CD4-positive, alpha-beta T cell treated with Interleukin-21 for 1 hour (primary cell): Measurements from ENCODE around the gene ARHGEF11.
"Not testable (repeated sequence)": the region's sequence is repeated elsewhere in the genome, so short reads cannot be mapped to it uniquely, and the experiment has no call there.

ENCODE experiments used
- DNase-seq: peaks from one replicate; pipeline ENCODE4 v3.0.0-alpha.2; 2020

Gene ARHGEF11

DNA sequence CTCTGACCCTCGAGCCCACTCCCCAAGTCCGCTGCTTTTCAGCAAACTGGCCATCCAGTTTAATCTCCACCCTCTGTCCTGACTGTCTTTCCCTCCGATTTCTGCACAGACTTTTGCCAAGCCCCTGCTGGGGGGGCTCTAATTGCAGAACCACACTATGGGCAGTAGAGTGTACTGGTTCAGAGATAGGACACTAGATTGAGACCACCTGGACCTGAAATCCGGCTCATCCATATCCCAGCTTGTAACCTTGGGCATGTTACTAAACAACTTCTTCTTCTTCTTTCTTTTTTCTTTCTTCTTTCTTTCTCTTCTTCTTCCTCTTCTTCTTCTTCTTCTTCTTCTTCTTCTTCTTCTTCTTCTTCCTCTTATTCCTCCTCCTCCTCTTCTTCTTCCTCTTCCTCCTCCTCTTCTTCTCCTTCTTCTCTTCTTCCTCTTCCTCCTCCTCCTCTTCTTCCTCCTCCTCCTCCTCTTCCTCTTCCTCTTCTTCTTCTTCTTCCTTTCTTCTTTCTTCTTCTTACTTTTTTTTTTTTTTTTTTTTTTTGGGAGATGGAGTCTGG is 117.4 kb downstream of the ARHGEF11 start:
- DNase-seq = no peak

DNA sequence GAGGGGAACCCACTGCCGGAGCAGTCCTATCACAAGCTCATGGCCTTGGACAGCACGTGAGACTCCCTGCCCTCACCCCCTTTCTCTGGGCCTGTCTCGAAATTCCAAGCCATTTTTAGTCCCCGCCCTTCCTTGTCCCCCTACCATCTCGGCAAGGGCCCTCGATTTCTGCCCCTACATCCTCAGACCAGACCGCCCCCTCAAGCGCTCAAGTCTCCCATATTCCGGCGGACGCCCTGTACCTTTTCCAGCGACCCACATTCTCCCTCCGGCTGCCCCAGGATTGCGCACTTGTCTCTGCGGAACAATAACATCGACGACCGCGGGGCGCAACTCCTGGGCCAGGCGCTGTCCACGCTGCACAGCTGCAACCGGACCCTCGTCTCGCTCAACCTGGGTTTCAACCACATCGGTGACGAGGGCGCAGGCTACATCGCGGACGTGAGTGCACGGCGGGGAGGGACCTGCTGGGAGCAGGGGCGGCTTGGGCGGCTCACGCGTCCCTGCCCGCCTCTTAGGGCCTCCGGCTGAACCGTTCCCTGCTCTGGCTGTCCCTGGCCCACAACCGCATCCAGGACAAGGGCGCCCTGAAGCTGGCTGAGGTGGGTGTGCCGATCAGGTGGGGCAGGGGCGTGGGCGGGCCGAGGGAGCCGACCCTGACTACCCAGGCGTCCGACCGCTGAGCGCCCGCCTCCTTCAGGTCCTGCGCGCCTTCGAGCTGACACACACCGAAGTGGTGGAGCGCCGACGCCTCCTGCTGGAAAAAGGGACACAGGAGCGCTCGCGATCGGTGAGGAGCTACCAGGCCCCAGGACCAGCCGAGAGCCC is 118.1 kb downstream of the ARHGEF11 start:
- DNase-seq = peak; percentile 58

DNA sequence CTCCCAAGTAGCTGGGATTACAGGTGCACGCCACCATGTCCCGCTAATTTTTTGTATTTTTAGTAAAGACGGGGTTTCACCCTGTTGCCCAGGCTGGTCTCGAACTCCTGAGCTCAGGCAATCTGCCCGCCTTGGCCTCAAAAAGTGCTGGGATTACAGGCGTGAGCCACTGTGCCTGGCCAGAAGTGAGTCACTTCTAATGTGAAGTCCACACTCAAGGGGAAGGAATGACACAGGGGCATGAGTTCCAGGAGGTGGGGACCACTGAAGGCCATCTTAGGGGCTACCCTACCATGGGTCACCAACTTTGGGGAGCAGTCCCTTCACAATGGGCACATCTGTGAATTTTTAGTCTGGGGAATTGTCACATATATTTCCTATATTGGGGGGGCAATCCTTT is 118.8 kb downstream of the ARHGEF11 start:
- DNase-seq = not testable (repeated sequence)

DNA sequence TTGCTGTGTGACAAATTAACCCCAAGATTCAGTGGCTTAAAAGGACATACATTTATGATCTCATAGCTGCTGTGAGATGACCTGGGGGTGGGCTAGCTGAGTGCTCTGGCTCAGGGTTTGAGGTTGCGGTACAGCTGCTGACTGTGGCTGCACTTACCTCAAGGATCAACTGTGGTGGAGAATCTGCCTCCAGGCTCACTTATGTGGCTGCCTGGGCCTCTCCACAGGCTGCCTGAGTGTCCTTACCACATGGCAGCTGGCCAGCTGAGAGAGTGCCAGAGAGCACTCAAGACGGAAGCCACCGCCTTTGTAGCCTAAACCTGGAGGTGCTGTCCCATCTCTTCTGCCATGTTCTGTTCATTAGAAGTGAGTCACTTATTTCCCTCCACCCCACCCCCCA is 119.4 kb downstream of the ARHGEF11 start:
- no peak for DNase-seq

GRCh38 chr1:156925154-156926010 is 120.2 kb downstream of the ARHGEF11 start:
- no peak for DNase-seq

GRCh38 chr1:156924478-156925153 is 120.9 kb downstream of the ARHGEF11 start:
- no peak for DNase-seq

DNA sequence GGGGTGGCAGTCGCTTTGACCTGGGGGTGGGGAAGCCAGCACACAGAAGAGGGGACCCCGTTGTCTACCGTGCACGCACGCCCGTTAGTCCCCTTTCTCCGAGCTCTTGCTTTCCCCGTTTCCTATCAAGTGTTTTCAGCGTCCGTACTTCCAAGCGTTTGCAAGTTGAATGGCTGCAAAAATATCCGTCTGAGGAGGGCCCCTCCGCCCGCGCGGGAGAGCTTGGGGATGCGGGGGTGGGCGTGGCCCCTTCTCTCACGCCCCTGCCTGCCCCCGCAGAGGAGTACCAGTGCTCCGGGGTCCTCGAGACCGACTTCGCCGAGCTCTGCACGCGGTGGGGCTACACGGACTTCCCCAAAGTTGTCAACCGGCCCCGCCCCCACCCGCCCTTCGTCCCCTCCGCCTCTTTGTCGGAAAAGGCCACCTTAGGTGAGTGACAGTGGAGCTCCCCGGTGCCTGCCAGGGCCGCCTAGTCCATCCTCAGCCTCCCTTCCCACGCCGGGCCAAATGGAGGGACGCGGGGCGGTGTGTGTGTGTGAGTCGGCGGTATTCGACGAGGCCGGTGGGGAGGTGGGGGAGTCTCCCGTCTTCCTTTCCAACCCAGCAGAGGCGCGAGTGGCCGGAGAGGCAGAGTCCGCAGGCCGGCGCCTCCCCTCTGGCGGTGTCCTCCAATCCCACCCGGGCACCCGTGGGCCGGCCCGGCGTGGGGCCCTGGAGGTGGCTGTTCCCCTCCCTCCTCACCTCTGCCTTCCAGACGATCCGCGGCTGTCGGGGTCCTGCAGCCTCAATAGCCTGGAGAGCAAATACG is 121.7 kb downstream of the ARHGEF11 start:
- DNase-seq = no peak

DNA sequence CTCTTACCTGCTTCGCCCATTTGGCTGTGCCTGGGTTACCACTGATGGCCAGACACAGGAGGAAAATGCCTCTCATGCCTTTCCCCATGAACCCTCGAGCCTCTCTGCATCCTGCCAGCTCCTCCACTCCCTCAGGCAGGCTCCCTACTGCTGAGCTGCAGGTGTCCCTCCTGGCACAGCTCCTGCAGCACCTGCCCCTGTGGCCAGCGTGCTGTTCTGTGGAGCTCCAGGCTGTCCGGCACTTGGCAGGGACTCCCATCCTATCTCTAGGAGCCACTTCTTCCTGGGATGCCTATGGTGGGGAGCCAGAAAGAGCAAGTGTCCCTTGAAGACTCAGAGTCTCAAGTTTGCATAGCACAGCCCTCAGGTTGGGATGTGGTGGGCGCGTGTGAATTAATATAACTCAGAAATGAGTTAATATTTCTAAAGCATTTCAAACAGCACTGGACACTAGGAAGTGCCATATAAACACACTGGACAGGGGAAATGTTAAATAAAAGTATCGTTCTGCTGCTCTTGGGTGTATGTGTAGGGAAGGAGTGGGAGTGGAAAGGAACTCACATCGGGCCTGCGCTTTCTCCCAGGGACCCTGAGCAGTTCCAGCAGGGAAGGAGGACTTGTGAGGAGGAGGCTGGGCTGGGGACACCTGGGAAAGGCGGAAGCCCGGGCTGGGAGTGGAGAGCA is 122.4 kb downstream of the ARHGEF11 start:
- DNase-seq = no peak

DNA sequence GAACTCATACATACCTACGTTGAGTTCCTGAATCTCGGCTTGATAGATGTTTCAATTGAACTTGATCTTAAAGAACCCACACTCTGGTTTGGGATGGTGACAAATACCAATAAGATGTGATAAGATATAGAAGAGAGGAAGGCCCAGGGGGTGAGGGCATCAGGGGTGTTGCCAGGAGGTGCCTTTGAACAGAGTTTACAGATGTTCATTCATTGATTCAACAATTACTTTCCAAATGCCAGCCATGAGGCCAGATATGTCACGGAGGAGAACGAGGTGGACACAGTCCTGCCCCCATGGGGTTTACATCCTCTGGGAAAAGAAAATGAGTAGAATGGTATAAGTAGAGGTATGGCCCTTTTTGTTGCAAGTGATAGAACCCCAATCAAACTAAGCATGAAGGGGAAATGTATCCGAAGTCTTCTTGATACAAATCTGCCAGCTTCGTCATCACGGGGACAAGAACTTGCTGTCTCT is 124.5 kb downstream of the ARHGEF11 start:
- no peak for DNase-seq

GRCh38 chr1:156920233-156921052 is 125.1 kb downstream of the ARHGEF11 start, which contains the start of gene LRRC71:
Gene LRRC71, plus strand, starts transcription at chr1:156920632. Its CDS starts 172 bp downstream, at chr1:156920804.
- DNase-seq = peak; percentile 53

GRCh38 chr1:156914440-156914856 is 131.1 kb downstream of the ARHGEF11 start:
- no peak for DNase-seq

DNA sequence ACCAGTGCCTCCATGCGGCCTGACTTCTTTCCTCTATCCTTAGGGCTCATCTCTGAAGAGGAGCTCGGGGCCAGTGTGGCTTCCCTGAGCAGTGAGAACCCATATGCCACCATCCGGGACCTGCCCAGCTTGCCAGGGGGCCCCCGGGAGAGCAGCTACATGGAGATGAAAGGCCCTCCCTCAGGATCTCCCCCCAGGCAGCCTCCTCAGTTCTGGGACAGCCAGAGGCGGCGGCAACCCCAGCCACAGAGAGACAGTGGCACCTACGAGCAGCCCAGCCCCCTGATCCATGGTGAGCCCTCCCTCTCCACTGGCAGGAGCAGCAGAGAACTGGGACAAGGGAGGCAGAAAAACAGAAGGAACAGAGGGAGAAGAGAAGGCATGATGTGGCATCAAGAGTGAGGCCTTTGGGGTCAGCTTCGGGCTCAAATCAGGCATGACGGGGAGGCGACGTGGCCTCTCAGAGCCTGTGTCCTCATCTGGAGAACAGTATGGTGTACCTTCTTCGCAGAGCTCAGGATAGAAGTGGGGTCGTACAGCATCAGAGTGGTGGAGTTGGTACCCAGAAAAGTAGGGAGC is 131.6 kb downstream of the ARHGEF11 start:
- DNase-seq = no peak

- no peak for DNase-seq
Observed at GRCh38 chr1:156912861-156913808, 132.4 kb downstream of the ARHGEF11 start.

GRCh38 chr1:156912310-156912709 is 133.2 kb downstream of the ARHGEF11 start:
- no peak for DNase-seq

GRCh38 chr1:156911577-156912298 is 133.8 kb downstream of the ARHGEF11 start:
- no peak for DNase-seq

DNA sequence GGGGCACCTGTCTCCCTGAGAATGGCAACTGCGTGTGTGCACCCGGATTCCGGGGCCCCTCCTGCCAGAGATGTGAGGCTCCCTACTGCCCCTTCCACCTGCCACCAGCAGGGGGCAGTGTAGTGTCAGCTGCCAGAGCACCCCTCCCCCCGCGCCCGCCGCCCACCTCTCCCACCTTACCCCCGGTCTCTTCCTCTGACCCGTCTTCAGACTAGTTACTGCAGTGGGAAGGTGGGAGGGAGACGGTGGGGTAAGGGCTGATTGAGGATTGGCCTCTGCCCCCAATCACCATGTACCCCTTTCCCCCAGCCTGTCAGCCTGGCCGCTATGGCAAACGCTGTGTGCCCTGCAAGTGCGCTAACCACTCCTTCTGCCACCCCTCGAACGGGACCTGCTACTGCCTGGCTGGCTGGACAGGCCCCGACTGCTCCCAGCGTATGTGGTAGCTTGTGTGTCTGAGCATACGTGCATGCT is 135.2 kb downstream of the ARHGEF11 start:
- DNase-seq = peak; percentile 53

DNA sequence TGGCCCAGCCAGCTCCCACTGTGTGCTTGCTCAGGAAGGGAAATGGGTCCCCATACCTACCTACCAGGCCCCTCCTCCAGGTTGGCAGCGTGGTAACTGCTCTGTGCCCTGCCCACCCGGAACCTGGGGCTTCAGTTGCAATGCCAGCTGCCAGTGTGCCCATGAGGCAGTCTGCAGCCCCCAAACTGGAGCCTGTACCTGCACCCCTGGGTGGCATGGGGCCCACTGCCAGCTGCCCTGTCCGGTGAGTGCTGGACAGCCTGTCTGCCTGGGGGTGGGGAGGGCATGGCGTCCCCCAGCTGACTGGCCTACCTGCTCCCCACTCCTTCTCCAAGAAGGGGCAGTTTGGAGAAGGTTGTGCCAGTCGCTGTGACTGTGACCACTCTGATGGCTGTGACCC is 135.9 kb downstream of the ARHGEF11 start:
- no peak for DNase-seq

DNA sequence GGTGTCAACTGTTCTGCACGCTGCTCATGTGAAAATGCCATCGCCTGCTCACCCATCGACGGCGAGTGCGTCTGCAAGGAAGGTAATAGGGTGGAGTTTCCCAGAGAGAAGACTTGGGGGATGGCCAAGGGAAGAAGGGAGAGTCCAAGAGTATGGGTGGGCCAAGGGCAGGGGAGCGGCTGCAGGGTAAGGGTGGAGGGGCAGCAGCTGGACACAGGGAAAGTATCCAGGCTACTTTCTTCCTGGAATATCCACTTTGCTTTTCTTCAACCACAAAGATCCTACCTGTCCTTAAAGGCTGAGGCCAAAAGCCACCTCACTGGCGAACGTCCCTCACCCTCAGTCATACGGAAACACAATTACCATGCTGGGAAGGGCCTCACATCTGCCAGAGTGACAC is 136.6 kb downstream of the ARHGEF11 start:
- no peak for DNase-seq
